Measurements from ENCODE around the gene FPGS. TPM values are rescaled to one million over a fixed set of nuclear protein-coding genes. Genes with fewer than 3 reads are reported as not detected.

Gene FPGS
- total RNA-seq, 1 donor from 2014 or later = 32.8 TPM

- H3K27me3 ChIP-seq = peaks cover 8% of the 10 kb centered on the region
- H3K4me2 ChIP-seq = no peak overlapping the region
- peaks cover 10% of the 10 kb centered on the region for H3K4me1 ChIP-seq
- peaks cover 22% of the 10 kb centered on the region for H3F3A ChIP-seq (ENCODE audit: low read depth)
- Mint-ChIP-seq H3K27ac (no peak overlapping the region), H3K4me1 (peaks cover 35% of the 10 kb centered on the region), H3K4me3 (no peak overlapping the region), H3K27me3 (ENCODE audit: insufficient read depth, low read depth) (peaks cover 16% of the 10 kb centered on the region), H3K9me3 (no peaks in the 10 kb centered on the region), H3K36me3 (no peaks in the 10 kb centered on the region)
- H3K9me3 ChIP-seq (ENCODE audit: low read depth) = no peaks in the 10 kb centered on the region
- H3K9ac ChIP-seq = no peak overlapping the region
- no peak overlapping the region for H3K4me3 ChIP-seq
- no peak for DNase-seq (ENCODE audit: low spot score)
- H3K79me2 ChIP-seq (ENCODE audit: low read depth) = no peaks in the 10 kb centered on the region
- H3K27ac ChIP-seq = no peak overlapping the region
- TF ChIP-seq EZH2 (IDR thresholded peaks at IDR 0.05) (no peak), CTCF (IDR thresholded peaks at IDR 0.05) (no peak), EZH2phosphoT487 (IDR thresholded peaks at IDR 0.05) (no peak)
- no peak overlapping the region for H2AFZ ChIP-seq (replicated peaks)
- no peaks in the 10 kb centered on the region for H4K20me1 ChIP-seq (ENCODE audit: low read depth)
- no peaks in the 10 kb centered on the region for H3K36me3 ChIP-seq
Measured at GRCh38 chr9:127773272-127773671, 29.4 kb upstream of the FPGS start.

GRCh38 chr9:127773981-127774380 lies 28.7 kb upstream of the FPGS start:
- H3K9ac ChIP-seq = no peak overlapping the region
- H4K20me1 ChIP-seq (ENCODE audit: low read depth) = no peaks in the 10 kb centered on the region
- H3K27me3 ChIP-seq = peaks cover 8% of the 10 kb centered on the region
- Mint-ChIP-seq H3K9me3 (no peaks in the 10 kb centered on the region), H3K27ac (no peak overlapping the region), H3K4me1 (peaks cover 31% of the 10 kb centered on the region), H3K27me3 (ENCODE audit: insufficient read depth, low read depth) (peaks cover 16% of the 10 kb centered on the region), H3K36me3 (no peaks in the 10 kb centered on the region), H3K4me3 (peak overlapping the region; percentile 10)
- no peak overlapping the region for H2AFZ ChIP-seq (replicated peaks)
- H3F3A ChIP-seq (ENCODE audit: low read depth) = peaks cover 22% of the 10 kb centered on the region
- no peaks in the 10 kb centered on the region for H3K9me3 ChIP-seq (ENCODE audit: low read depth)
- H3K4me2 ChIP-seq = no peak overlapping the region
- H3K36me3 ChIP-seq = no peaks in the 10 kb centered on the region
- peaks cover 10% of the 10 kb centered on the region for H3K4me1 ChIP-seq
- no peak overlapping the region for H3K27ac ChIP-seq
- H3K4me3 ChIP-seq = no peak overlapping the region
- no peak for TF ChIP-seq EZH2phosphoT487 (IDR thresholded peaks at IDR 0.05)
- TF ChIP-seq EZH2 (IDR thresholded peaks at IDR 0.05) = no peak
- TF ChIP-seq CTCF (IDR thresholded peaks at IDR 0.05) = no peak
- no peak for DNase-seq (ENCODE audit: low spot score)
- H3K79me2 ChIP-seq (ENCODE audit: low read depth) = no peaks in the 10 kb centered on the region

GRCh38 chr9:127776195-127776923 lies 26.3 kb upstream of the FPGS start:
- H2AFZ ChIP-seq (replicated peaks) = peak overlapping the region; percentile 87
- H3K9me3 Mint-ChIP-seq = no peaks in the 10 kb centered on the region

More at GRCh38 chr9:127776195-127776923, 26.3 kb upstream of the FPGS start:
- DNase-seq (ENCODE audit: low spot score) = peak; percentile 68
- Mint-ChIP-seq H3K27ac (no peak overlapping the region), H3K27me3 (ENCODE audit: insufficient read depth, low read depth) (peaks cover 17% of the 10 kb centered on the region), H3K4me3 (no peak overlapping the region), H3K4me1 (peaks cover 21% of the 10 kb centered on the region), H3K36me3 (no peaks in the 10 kb centered on the region)
- H3K36me3 ChIP-seq = no peaks in the 10 kb centered on the region
- no peak overlapping the region for H3K27ac ChIP-seq
- TF ChIP-seq EZH2 (IDR thresholded peaks at IDR 0.05) = no peak
- TF ChIP-seq CTCF (IDR thresholded peaks at IDR 0.05) = no peak
- TF ChIP-seq EZH2phosphoT487 (IDR thresholded peaks at IDR 0.05) = no peak
- H3K4me2 ChIP-seq = no peak overlapping the region
- H3K4me1 ChIP-seq = peaks cover 12% of the 10 kb centered on the region
- no peaks in the 10 kb centered on the region for H3K79me2 ChIP-seq (ENCODE audit: low read depth)
- H3F3A ChIP-seq (ENCODE audit: low read depth) = peaks cover 15% of the 10 kb centered on the region
- no peaks in the 10 kb centered on the region for H4K20me1 ChIP-seq (ENCODE audit: low read depth)
- no peaks in the 10 kb centered on the region for H3K27me3 ChIP-seq
- no peaks in the 10 kb centered on the region for H3K9me3 ChIP-seq (ENCODE audit: low read depth)
- H3K9ac ChIP-seq = no peak overlapping the region
- no peak overlapping the region for H3K4me3 ChIP-seq
